ENCODE data around the gene LDLRAD4.
A peak's percentile ranks its signal among the peaks of the same experiment; 100 is the strongest.
"Not testable (repeated sequence)": the region's sequence is repeated elsewhere in the genome, so short reads cannot be mapped to it uniquely, and the experiment has no call there.

The LDLRAD4 gene

GRCh38 chr18:13481331-13481730, 262.8 kb downstream of the LDLRAD4 start:
- DNase-seq = no peak

DNA sequence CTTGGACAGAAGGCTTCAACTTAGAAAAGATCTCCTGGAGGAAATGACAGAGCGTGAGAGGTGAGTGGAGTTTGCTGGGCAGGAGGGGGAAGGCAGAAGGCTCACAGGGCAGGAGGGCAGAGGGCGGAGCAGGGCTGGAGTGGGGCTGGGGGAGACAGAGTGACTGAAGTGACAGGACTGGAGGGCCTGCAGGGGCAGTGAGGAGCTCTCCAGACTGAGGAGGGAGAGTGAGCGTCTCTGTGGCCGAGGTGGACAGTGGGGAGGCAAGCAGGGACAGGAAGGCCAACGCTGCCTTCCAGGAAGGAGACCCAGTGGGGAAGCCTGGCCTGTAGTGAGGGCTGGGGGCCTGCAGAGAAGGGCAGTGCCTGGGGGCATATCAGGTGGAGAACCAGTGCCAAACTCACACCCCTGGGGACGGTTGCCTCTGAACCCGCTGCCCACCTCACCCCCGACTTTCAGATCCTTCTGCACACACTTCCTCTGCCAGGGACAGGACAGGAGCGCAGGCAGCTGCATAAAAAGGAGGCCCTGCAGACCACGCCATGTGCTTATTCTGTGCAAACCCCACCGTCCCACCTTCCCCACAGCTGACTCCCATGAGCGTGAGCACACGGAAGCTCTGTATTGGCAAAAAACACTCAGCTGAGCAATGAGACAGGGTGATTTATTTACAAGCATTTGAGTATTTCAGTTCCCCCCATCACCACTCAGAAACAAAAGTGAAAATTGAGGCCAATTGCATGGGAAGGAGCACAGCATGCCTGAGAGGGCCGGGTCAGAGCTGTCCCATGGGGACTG, 263.5 kb downstream of the LDLRAD4 start:
- no peak for DNase-seq

- DNase-seq = no peak
Observed at GRCh38 chr18:13482618-13482945, 264.0 kb downstream of the LDLRAD4 start.

- no peak for DNase-seq
Observed at GRCh38 chr18:13483316-13484270, 265.0 kb downstream of the LDLRAD4 start.

DNA sequence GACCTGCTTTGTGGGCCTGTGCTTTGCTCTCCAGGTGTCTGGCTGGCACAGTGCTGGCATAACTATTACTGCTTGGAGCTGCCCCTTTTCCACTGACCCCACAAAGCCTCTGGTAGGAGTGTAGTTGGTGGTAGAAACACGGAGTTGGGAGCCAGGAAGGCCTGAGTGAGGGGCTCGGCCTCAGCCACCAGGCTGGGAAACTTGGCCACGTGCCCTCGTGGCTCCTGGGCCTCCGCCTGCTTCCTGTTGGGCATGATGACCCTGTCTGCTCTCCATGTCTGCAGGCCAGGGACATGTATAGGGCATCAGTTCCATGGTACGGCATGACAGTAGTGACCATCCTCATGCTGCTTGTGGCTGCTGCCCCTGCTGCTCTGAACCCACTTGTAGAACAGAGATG, 266.6 kb downstream of the LDLRAD4 start:
- DNase-seq = no peak

- no peak for DNase-seq
Observed at GRCh38 chr18:13485604-13486003, 267.0 kb downstream of the LDLRAD4 start.

GRCh38 chr18:13486284-13486683, 267.7 kb downstream of the LDLRAD4 start:
- DNase-seq = no peak

- DNase-seq = no peak
Observed at GRCh38 chr18:13486686-13487085, 268.1 kb downstream of the LDLRAD4 start.

DNA sequence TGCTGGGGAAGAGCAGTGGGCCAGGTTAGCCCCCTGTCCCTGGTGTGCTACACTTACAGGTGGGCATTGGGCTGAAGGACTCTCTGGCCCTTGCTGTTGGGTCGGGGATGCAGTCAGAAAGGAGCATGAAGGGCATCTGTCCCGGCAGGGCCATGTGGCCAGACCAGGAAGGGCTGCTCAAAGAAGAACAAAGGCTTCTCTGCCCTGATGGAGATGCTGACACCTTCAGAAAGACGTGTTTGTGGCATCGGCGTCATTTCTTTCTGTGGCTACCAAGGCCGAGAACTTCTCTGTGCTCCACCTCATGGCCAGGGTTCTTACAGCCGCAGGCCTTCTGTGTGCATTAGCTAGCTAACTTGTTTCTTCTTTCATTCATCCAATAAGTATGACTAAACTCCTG, 268.7 kb downstream of the LDLRAD4 start:
- no peak for DNase-seq

DNA sequence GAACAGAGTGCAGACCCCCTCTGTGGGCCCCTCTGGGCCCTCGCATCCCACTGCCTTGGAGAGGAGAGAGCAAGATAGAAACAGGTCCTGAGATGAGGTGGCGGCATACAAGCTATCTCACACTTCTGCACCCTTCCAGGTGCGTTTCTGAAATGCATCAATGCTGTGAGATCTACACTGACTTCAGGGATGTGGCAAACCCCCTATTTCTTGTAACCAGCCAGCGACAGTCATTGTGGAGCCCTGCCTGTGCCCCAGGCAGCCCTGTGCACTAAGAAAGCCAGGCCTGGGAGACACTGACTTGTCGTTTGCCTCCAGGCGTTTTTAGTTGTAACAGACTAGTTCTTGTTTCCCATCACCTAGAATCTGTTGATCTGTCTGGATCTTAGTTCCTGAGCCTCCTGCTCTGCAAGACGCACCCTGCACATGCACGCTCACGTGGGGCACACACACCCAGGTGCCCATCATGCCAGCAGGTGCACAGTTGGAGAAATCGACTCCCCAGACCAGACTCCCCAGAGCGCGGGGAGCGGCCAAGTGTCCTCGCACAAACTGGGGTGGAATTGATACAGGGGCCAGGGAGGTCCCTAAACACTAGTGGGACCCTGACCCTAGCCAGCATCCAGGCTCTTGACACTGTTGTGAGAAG, 269.8 kb downstream of the LDLRAD4 start:
- no peak for DNase-seq

DNA sequence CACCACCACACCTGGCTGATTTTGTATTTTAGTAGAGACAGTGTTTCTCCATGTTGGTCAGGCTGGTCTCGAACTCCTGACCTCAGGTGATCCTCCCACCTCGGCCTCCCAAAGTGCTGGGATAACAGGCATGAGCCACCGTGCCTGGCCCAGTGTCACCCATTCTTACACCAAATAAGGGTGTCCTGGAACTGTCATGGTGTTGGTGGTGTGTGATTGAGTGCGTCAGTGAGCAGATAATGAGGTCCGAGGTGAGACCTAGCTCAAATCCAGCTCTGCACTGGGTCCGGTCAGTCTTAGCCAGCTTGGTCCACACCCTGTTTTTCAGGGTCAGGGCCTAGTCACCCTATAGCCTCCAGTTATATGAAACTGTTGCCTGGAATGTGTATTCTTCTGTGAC, 270.7 kb downstream of the LDLRAD4 start:
- not testable (repeated sequence) for DNase-seq

- DNase-seq = no peak
Observed at GRCh38 chr18:13491138-13491537, 272.6 kb downstream of the LDLRAD4 start.

DNA sequence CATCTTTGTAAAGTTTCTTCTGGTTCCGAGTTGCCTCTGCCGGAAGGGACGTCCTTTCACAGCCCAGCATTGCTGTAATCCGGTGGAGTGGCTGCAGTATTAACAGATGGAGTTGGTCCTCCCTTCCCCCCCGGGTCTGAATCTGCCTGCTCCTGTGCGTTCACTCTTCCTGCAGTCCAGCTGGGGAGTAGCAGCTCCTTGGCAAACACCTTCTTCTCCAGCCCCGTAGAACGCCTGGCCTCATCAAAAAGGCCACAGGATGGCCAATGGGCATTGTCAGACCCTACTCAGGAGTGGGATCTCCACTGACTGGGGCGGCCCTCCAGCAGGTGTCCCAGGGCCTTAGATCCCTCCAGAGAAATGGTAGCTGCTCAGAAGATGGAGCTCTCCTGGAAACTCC, 273.8 kb downstream of the LDLRAD4 start:
- no peak for DNase-seq

DNA sequence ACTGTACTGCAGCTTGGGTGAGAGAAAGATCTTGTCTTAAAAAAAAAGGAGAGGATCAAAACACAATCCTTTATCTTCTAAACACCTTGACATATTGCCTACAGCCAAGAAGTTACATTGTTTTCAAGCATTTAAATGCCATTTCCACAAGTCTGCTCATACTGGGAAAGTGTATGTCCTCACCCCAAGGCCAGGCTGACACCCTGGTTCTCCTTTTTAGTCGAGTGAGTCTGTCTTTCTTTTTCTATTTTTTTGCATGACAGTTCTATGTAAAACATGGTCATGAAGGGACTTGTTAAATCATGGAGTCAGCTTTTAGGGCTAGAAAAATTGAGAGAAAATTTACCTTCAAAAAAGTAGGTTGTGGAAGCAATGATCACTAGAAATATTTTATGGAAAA, 274.5 kb downstream of the LDLRAD4 start:
- no peak for DNase-seq

GRCh38 chr18:13493725-13494124, 275.2 kb downstream of the LDLRAD4 start:
- DNase-seq = no peak

DNA sequence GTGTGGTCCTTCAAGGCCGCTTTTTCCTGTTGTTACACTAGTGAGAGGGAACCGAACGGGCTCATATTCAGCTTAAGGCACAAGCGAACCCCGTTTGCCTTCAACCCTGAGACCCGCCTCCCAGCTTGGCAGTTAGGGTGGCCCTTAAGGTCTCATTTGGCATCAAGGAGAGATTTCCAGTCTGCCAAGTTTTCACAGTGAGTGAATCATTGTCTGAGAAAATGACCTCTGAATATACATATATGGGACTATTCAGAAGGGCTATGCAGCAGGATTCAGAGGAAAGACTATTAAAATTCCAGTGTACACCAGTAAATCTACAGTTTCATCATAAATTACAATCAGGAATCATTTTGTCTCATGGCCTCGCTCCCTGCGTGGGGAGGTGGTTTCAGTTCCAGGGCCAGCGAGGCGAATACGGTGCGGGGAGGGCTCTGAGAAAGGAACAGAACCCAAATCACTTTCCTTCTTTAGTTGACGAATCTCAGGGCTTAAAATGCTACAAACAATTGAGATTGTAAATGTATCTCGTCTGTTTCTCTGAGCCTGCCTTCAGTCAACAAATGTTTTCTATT, 276.4 kb downstream of the LDLRAD4 start:
- no peak for DNase-seq

DNA sequence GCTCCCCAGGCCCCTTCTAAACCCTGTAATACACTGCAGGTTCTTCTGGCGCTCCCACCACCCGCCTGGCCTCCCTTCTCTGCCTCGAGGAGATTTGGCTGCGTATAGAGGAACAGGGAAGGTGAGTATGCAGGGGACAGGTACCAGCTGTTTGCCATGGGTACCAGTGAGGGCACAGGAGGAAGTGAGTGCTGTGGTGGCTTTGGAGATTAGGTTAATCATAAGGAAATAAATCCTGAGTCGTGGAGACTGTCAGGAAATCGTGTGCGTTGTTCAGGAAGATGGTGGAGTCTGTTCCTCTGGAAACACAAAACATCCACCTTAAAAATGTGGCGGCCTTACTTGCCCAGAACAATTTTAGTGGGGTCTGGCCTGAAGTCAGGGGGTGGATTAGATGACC, 277.4 kb downstream of the LDLRAD4 start:
- DNase-seq = no peak

- DNase-seq = no peak
Observed at GRCh38 chr18:13496691-13497281, 278.2 kb downstream of the LDLRAD4 start.

- DNase-seq = no peak
Observed at GRCh38 chr18:13499803-13500202, 281.2 kb downstream of the LDLRAD4 start.

- peak in 1 of 2 experiments; percentile 41 for DNase-seq
Observed at GRCh38 chr18:13500227-13500865, 281.8 kb downstream of the LDLRAD4 start.

GRCh38 chr18:13500869-13501542, 282.4 kb downstream of the LDLRAD4 start:
- no peak for DNase-seq

GRCh38 chr18:13501543-13501887, 283.0 kb downstream of the LDLRAD4 start:
- DNase-seq = no peak
